Activated B cell treated with CpG ODN at 0.5 μM for 24 hours (primary cell): ENCODE results near the gene COL4A1. TPM values are rescaled to one million over a fixed set of nuclear protein-coding genes. Genes with fewer than 3 reads are reported as not detected.

ENCODE experiments used
- ATAC-seq: fragments of 200-7000 bp; cut with Tn5 transposase; one replicate; pipeline ENCODE4 v1.10.0; 2021; ENCODE audit warnings: low read depth, mild to moderate bottlenecking, moderate library complexity
- CTCF ChIA-PET: fragments of 350-600 bp; sonication (Branson Sonifier 250); formaldehyde crosslinking; loops from one replicate; lab custom pipeline; 2021; ENCODE audit warnings: antibody characterized with exemption; lab: Charles Lee
- POLR2A ChIA-PET: fragments of 350-600 bp; sonication (Branson Sonifier 250); formaldehyde crosslinking; loops from one replicate; lab custom pipeline; 2021; ENCODE audit warnings: antibody characterized with exemption; lab: Charles Lee
- DNase-seq: peaks from one replicate; pipeline ENCODE4 v3.0.0; 2022
- H3K27ac Mint-ChIP-seq: one replicate; pipeline ENCODE4 v1.8.0; 2020; ENCODE audit warnings: mixed read lengths
- H3K27me3 Mint-ChIP-seq: one replicate; pipeline ENCODE4 v1.8.0; 2021; ENCODE audit warnings: mixed read lengths
- H3K36me3 Mint-ChIP-seq: one replicate; pipeline ENCODE4 v1.8.0; 2021; ENCODE audit warnings: low read depth, mixed read lengths
- H3K4me1 Mint-ChIP-seq: one replicate; pipeline ENCODE4 v1.8.0; 2021; ENCODE audit warnings: mixed read lengths
- H3K4me3 Mint-ChIP-seq: one replicate; pipeline ENCODE4 v1.8.0; 2020; ENCODE audit warnings: mild to moderate bottlenecking, mixed read lengths
- H3K9me3 Mint-ChIP-seq: one replicate; pipeline ENCODE4 v1.8.0; 2020; ENCODE audit warnings: mixed read lengths
- intact Hi-C: fragments of 100-400 bp; cut with micrococcal nuclease; formaldehyde crosslinking; loops from one replicate; pipeline ENCODE4 v1.15.1; 2024
- total RNA-seq: library from RNA; stranded (reverse); gene quantifications from 2 replicates; pipeline ENCODE4 v1.2.3, GENCODE V29; 2022
- TF ChIP-seq, protein P1 (sequence below): fragments of 200-600 bp; IDR thresholded peaks from one replicate; pipeline ENCODE4 v1.8.0; 2022; ENCODE audit warnings: antibody characterized with exemption, mild to moderate bottlenecking

The COL4A1 gene
- total RNA-seq, 1 donor from 2014 or later = not detected

DNA sequence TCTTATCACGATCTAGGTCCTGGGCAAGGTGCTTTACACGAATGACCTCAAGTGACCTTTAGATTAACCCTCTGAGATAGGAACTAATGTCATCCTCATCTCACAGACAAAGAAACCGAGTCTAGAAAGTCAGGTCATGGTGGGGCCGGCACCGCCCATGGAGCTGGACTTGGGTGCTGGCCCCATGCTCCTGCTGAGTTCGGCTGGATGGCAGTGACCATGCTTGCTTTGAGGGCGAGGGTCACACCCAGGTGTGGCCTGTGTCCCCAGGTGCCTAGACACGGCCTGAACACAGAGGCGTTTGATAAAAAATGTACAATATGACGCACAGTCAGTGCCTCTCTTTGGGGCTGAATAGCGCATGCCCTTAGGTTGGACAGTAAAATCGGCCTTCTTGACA lies 26.9 kb upstream of the COL4A1 start:
- H3K4me1 Mint-ChIP-seq = no peaks in the 10 kb centered on the region
- ChIA-PET POLR2A (no interaction called here), CTCF (no interaction called here)
- H3K36me3 Mint-ChIP-seq = no peaks in the 10 kb centered on the region
- ATAC-seq (no peak), DNase-seq (no peak)
- no peak overlapping the region for H3K27ac Mint-ChIP-seq
- TF ChIP-seq, protein P1, sequence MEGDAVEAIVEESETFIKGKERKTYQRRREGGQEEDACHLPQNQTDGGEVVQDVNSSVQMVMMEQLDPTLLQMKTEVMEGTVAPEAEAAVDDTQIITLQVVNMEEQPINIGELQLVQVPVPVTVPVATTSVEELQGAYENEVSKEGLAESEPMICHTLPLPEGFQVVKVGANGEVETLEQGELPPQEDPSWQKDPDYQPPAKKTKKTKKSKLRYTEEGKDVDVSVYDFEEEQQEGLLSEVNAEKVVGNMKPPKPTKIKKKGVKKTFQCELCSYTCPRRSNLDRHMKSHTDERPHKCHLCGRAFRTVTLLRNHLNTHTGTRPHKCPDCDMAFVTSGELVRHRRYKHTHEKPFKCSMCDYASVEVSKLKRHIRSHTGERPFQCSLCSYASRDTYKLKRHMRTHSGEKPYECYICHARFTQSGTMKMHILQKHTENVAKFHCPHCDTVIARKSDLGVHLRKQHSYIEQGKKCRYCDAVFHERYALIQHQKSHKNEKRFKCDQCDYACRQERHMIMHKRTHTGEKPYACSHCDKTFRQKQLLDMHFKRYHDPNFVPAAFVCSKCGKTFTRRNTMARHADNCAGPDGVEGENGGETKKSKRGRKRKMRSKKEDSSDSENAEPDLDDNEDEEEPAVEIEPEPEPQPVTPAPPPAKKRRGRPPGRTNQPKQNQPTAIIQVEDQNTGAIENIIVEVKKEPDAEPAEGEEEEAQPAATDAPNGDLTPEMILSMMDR = no peak
- intact Hi-C loops = no loop called here
- H3K9me3 Mint-ChIP-seq = peaks cover 10% of the 10 kb centered on the region
- peaks cover 14% of the 10 kb centered on the region for H3K27me3 Mint-ChIP-seq
- H3K4me3 Mint-ChIP-seq = no peak overlapping the region

GRCh38 chr13:110332750-110333149 lies 25.8 kb upstream of the COL4A1 start:
- POLR2A ChIA-PET = no interaction called here
- H3K4me3 Mint-ChIP-seq = no peak overlapping the region
- no peak overlapping the region for H3K27ac Mint-ChIP-seq
- DNase-seq = no peak
- CTCF ChIA-PET = no interaction called here
- TF ChIP-seq, protein P1 = no peak
- no peaks in the 10 kb centered on the region for H3K4me1 Mint-ChIP-seq
- peaks cover 12% of the 10 kb centered on the region for H3K27me3 Mint-ChIP-seq
- peaks cover 10% of the 10 kb centered on the region for H3K9me3 Mint-ChIP-seq
- intact Hi-C loops = no loop called here
- ATAC-seq = no peak
- no peaks in the 10 kb centered on the region for H3K36me3 Mint-ChIP-seq

DNA sequence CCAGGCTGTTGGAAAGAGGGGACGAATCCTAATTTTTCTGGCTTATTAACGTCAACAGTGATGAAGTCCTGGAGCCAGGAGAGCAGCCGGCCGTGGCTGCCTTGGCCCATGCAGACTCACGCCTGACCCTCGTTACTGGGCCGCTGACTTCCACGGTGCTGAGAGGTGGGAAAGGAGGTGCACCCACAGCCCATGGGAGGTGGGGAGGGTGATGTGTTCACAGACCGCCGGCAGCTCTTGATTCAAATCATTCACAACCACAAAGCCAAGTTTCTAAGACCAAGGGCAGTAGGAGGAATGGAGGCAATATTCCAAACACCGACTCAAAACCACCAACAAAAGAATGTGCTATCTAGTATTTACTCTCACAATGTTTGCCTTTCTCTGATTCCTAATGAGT lies 24.4 kb upstream of the COL4A1 start:
- ATAC-seq = no peak
- DNase-seq = no peak
- Mint-ChIP-seq H3K4me3 (no peak overlapping the region), H3K27me3 (peaks cover 18% of the 10 kb centered on the region), H3K36me3 (no peaks in the 10 kb centered on the region), H3K9me3 (peaks cover 10% of the 10 kb centered on the region), H3K4me1 (no peaks in the 10 kb centered on the region), H3K27ac (no peak overlapping the region)
- ChIA-PET POLR2A (no interaction called here), CTCF (no interaction called here)
- intact Hi-C loops = no loop called here
- TF ChIP-seq, protein P1 = no peak

- ATAC-seq (no peak), DNase-seq (no peak)
- CTCF ChIA-PET = no interaction called here
- TF ChIP-seq, protein P1 = no peak
- H3K36me3 Mint-ChIP-seq = no peaks in the 10 kb centered on the region
- peaks cover 21% of the 10 kb centered on the region for H3K27me3 Mint-ChIP-seq
- H3K4me1 Mint-ChIP-seq = no peaks in the 10 kb centered on the region
- H3K27ac Mint-ChIP-seq = no peak overlapping the region
- H3K9me3 Mint-ChIP-seq = peaks cover 10% of the 10 kb centered on the region
- POLR2A ChIA-PET = no interaction called here
- H3K4me3 Mint-ChIP-seq = no peak overlapping the region
- intact Hi-C loops = no loop called here
Measured at GRCh38 chr13:110330491-110331011, 23.6 kb upstream of the COL4A1 start.

DNA sequence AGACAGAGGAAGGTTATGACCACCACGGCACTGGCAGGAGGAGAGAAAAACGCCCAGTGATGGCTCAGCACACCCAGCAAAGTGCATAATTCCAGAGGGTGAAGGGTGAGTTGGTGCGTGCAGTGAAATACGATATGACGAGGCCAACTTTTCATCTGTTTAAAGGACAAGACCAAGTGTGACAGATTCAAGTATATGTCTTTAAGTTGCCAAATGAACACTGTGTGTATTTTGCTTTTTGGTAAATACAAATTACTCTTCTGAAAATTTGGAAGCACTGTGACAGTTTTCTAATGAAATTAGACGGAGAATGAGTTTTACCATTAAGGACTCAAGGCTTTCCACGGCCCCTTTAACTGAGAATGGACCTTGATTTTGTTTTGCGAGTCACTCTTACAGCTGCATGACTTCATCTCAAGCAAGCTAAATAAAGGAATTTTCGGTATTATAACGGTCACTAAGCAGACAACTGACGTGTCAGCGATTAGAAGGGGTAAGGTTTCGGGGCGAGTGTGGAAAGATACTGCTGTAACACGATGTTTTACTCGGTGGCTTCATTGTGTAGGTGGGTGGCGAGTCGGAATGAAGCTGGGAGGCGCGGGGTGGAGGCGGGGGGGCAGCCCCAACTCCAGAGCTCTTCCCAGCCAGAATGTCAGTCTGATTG lies 23.0 kb upstream of the COL4A1 start:
- ATAC-seq (no peak), DNase-seq (no peak)
- Mint-ChIP-seq H3K36me3 (no peaks in the 10 kb centered on the region), H3K27ac (no peak overlapping the region), H3K4me1 (no peaks in the 10 kb centered on the region), H3K9me3 (peaks cover 6% of the 10 kb centered on the region), H3K27me3 (peaks cover 25% of the 10 kb centered on the region), H3K4me3 (no peak overlapping the region)
- ChIA-PET CTCF (no interaction called here), POLR2A (no interaction called here)
- intact Hi-C loops = no loop called here
- TF ChIP-seq, protein P1 = no peak
